MM.1S (cell line): Measurements from ENCODE around the gene TCERG1L.

Experiments used
- EZH2 ChIP-seq: fragments of 300-600 bp; sonication (generic); optimal IDR thresholded peaks from 2 replicates; pipeline ENCODE3; 2017; ENCODE audit warnings: low read depth, mild to moderate bottlenecking, antibody characterized with exemption, low read length, mixed read lengths
- TF ChIP-seq, protein P1 (sequence below): fragments of 300-600 bp; sonication (generic); IDR thresholded peaks from 2 replicates; pipeline ENCODE4 v1.5.1; 2016; ENCODE audit warnings: antibody characterized with exemption, low read length, mixed read lengths

DNA sequence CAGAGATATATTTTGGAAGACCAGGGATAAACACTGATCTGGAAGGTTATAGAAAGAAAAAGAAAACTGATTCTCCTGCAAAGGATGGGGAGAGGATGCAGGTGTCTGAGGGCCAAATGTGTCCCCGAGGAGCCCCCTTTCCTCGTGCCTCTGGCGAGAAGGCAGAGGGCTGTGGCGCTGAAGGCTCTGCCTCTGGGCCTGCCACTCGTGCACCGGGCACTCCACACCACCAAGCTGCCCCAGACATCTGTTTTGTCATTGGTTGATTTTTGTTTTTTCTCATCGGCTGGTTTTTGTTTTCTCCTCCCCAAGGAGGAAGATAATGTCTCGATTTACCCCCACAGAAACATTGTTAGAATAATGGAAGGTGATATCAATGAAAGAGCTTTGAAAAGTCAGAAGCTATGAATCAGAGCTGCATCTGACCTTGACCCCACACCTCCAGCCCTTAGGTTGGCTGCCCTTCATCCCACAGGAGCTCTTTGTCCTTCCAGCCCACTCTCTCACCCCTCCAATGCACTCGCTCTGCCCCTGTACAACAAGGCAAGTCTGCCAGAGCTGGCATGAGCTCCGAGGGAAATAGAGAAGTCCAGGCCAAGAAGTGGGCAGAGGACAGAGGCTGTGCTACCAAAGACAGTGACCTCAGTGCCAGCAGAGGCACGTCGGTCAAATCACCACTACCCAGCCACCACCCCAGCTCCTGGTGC lies 124.8 kb downstream of the TCERG1L start:
- no peak for TF ChIP-seq EZH2
- TF ChIP-seq, protein P1, sequence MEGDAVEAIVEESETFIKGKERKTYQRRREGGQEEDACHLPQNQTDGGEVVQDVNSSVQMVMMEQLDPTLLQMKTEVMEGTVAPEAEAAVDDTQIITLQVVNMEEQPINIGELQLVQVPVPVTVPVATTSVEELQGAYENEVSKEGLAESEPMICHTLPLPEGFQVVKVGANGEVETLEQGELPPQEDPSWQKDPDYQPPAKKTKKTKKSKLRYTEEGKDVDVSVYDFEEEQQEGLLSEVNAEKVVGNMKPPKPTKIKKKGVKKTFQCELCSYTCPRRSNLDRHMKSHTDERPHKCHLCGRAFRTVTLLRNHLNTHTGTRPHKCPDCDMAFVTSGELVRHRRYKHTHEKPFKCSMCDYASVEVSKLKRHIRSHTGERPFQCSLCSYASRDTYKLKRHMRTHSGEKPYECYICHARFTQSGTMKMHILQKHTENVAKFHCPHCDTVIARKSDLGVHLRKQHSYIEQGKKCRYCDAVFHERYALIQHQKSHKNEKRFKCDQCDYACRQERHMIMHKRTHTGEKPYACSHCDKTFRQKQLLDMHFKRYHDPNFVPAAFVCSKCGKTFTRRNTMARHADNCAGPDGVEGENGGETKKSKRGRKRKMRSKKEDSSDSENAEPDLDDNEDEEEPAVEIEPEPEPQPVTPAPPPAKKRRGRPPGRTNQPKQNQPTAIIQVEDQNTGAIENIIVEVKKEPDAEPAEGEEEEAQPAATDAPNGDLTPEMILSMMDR, result no peak
